HepG2 (cell line): ENCODE data around the gene ZSCAN23. TPM values are rescaled to one million over a fixed set of nuclear protein-coding genes. Genes with fewer than 3 reads are reported as not detected.

Experiments used
- ATAC-seq: fragments of 200-7000 bp; cut with Tn5 transposase; 3 replicates; pipeline ENCODE4 v1.9.1; 2020; ENCODE audit warnings: mild to moderate bottlenecking, moderate library complexity
- BruUV-seq: library from RNA; stranded (reverse); fragments of 400-500 nt; replicated peaks from 2 replicates; lab custom pipeline; 2021; lab: Mats Ljungman, UMichigan
- CTCF ChIA-PET: fragments of 300-600 bp; formaldehyde crosslinking; extraction: SDS; loops from one replicate; lab custom pipeline; 2021; ENCODE audit warnings: low total read pairs, inconsistent platforms, low intra/inter-chr PET ratio; lab: Yijun Ruan, JAX
- POLR2A ChIA-PET: fragments of 350-600 bp; sonication (Branson Sonifier 250); formaldehyde crosslinking; loops from one replicate; lab custom pipeline; 2020; ENCODE audit warnings: antibody characterized with exemption, inconsistent platforms; lab: Yijun Ruan, JAX
- DNase-seq: peaks from one replicate; pipeline ENCODE4 v3.0.0-alpha.2; 2015; ENCODE audit warnings: low spot score
- FAIRE-seq: peaks from 3 replicates; lab custom pipeline; 2011; peaks lifted over from hg19 to GRCh38; lab: Jason Lieb, UNC
- H2AFZ ChIP-seq: one replicate; pipeline ENCODE4 v1.6.1; 2011; ENCODE audit warnings: low read length, inconsistent platforms
- H3K27ac ChIP-seq: fragments of 300-600 bp; 3 replicates; pipeline ENCODE4 v1.8.0; 2011; ENCODE audit warnings: mixed run types, mild to moderate bottlenecking, mixed read lengths, low read length, inconsistent platforms; ENCODE audit not compliant: insufficient read depth; ENCODE audit errors: extremely low read length
- H3K27me3 ChIP-seq, 2 experiments: fragments of 200-600 bp in 1 of 2; 2 replicates in 1 of 2; 3 replicates in 1 of 2; pipeline versions ENCODE4 v1.6.0 to v1.8.0; 2011; ENCODE audit warnings: low read length in 2 of 2, mild to moderate bottlenecking in 2 of 2, moderate library complexity in 2 of 2, inconsistent platforms in 1 of 2; ENCODE audit not compliant: insufficient read depth in 2 of 2, control insufficient read depth in 1 of 2
- H3K36me3 ChIP-seq, 2 experiments: fragments of 200-600 bp in 1 of 2; replicated peaks in 1 of 2; 2 replicates in 1 of 2; 3 replicates in 1 of 2; pipeline versions ENCODE4 v1.5.1 to v1.8.0; 2011; ENCODE audit warnings: low read length in 2 of 2, inconsistent platforms in 1 of 2; ENCODE audit not compliant: insufficient read depth in 2 of 2, control insufficient read depth in 1 of 2
- H3K4me1 ChIP-seq: 2 replicates; pipeline ENCODE4 v1.5.1; 2012; ENCODE audit warnings: low read length, inconsistent platforms; ENCODE audit not compliant: insufficient read depth
- H3K4me2 ChIP-seq: 2 replicates; pipeline ENCODE4 v1.6.0; 2011; ENCODE audit warnings: low read depth, low read length, inconsistent platforms
- H3K4me3 ChIP-seq, 3 experiments: fragments of 200-600 bp in 1 of 3; sonication (generic), shearing (Covaris generic) in 1 of 3; replicated peaks in 1 of 3; 2 replicates each; pipeline ENCODE4 v1.5.1; 2011 to 2016; ENCODE audit warnings: low read length in 3 of 3, inconsistent platforms in 2 of 3, low read depth in 2 of 3, mild to moderate bottlenecking in 2 of 3, control low read depth in 1 of 3, mixed read lengths in 1 of 3; ENCODE audit not compliant: insufficient read depth in 1 of 3
- H3K79me2 ChIP-seq: one replicate; pipeline ENCODE4 v1.6.1; 2011; ENCODE audit warnings: low read length, inconsistent platforms; ENCODE audit not compliant: insufficient read depth
- H3K9ac ChIP-seq: 2 replicates; pipeline ENCODE4 v1.6.0; 2011; ENCODE audit warnings: mild to moderate bottlenecking, low read depth, low read length, inconsistent platforms; ENCODE audit not compliant: insufficient read depth
- H3K9me3 ChIP-seq: 2 replicates; pipeline ENCODE4 v1.5.1; 2012; ENCODE audit warnings: mild to moderate bottlenecking, low read length
- H4K20me1 ChIP-seq: 2 replicates; pipeline ENCODE4 v1.6.0; 2011; ENCODE audit warnings: inconsistent platforms, mild to moderate bottlenecking, low read length, moderate library complexity; ENCODE audit not compliant: insufficient read depth
- ATRX ChIP-seq: sonication (generic); formaldehyde crosslinking; IDR thresholded peaks from 2 replicates; pipeline ENCODE4 v1.4.0; 2020; ENCODE audit warnings: missing genetic modification reagents, borderline replicate concordance
- CEBPB ChIP-seq: IDR thresholded peaks from 2 replicates; pipeline ENCODE4 v1.6.1; 2011; ENCODE audit warnings: low read depth, low read length, improper control_type of control experiment, borderline replicate concordance
- ZBTB40 ChIP-seq, 2 experiments: fragments of 450-650 bp in 1 of 2; sonication (generic) in 1 of 2; formaldehyde crosslinking in 1 of 2; IDR thresholded peaks; 2 replicates each; pipeline versions ENCODE4 v1.6.1 to v1.8.0; 2016 to 2022; ENCODE audit warnings: antibody characterized with exemption in 1 of 2, mild to moderate bottlenecking in 1 of 2, missing genetic modification reagents in 1 of 2
- ZMAT3 ChIP-seq: sonication (generic); formaldehyde crosslinking; conservative IDR thresholded peaks from 2 replicates; pipeline ENCODE4 v1.7.0; 2021; ENCODE audit warnings: missing genetic modification reagents
- ZMYM2 ChIP-seq: sonication (generic); formaldehyde crosslinking; IDR thresholded peaks from 2 replicates; pipeline ENCODE4 v1.8.0; 2022; ENCODE audit warnings: mild to moderate bottlenecking, missing genetic modification reagents
- WGBS: methylation state at CpG from one replicate; pipeline ENCODE4 v1.1.6; 2017; ENCODE audit warnings: low lambda C conversion rate; 5-methylcytosine and 5-hydroxymethylcytosine counted together
- in situ Hi-C: cut with HindIII; loops from 2 replicates; pipeline ENCODE4 v1.10.0; 2017; ENCODE audit warnings: low pct_unique_long_range_greater_than_20kb; ENCODE audit not compliant: extremely low pct_ligation_motif_present
- intact Hi-C: fragments of 100-400 bp; cut with micrococcal nuclease; formaldehyde crosslinking; loops from one replicate; pipeline ENCODE4 v1.10.0; 2022; ENCODE audit not compliant: unreplicated experiment
- polyA plus RNA-seq, 8 experiments: library from polyadenylated mRNA; depleted of rRNA in 3 of 8; stranded (reverse) in 7 of 8; unstranded in 1 of 8; fragments of >200 nt; fragmentation: Illumina TruSeq in 4 of 8; extraction: Trizol in 4 of 8; gene quantifications; 2 replicates each; pipeline versions ENCODE4 v1.2.1 to v1.2.3, GENCODE V29; 2011 to 2016; ENCODE audit warnings: low read depth in 4 of 8, missing spikeins in 1 of 8, mixed read lengths in 1 of 8; ENCODE audit not compliant: insufficient read depth in 1 of 8
- total RNA-seq, 5 experiments: library from RNA; depleted of rRNA; stranded (reverse); fragments of >200 nt; fragmentation: Illumina TruSeq; extraction: Trizol; gene quantifications; 2 replicates each; pipeline ENCODE4 v1.2.3, GENCODE V29; 2016; ENCODE audit warnings: low read depth in 1 of 5

Gene ZSCAN23
- total and polyA plus RNA-seq, 2 of the 13 experiments (the other 11 are each of a cell fraction or from before 2014, with no cell fraction given) = 0.29 to 1.2 TPM

GRCh38 chr6:28486533-28486932, 43.2 kb upstream of the ZSCAN23 start (continued):
- TF ChIP-seq ZBTB40 (IDR thresholded peaks at IDR 0.05) (no peak), ZBTB40 (CRISPR knock-in tag; IDR thresholded peaks at IDR 0.05) (no peak), ZMAT3 (no peak), ATRX (no peak)

GRCh38 chr6:28485482-28485881, 42.2 kb upstream of the ZSCAN23 start:
- in situ Hi-C loops (no loop called here), intact Hi-C loops (no loop called here)
- Histone ChIP-seq H2AFZ (no peak overlapping the region), H3K9me3 (no peaks in the 10 kb centered on the region), H3K36me3 (no peaks in the 10 kb centered on the region), H3K4me3 (no peak overlapping the region), H3K27ac (no peak overlapping the region), H3K4me2 (no peak overlapping the region), H3K4me1 (peaks cover 11% of the 10 kb centered on the region; the same call in 1 of the 2 replicates), H3K27me3 (peaks cover 0 to 13% of the 10 kb centered on the region in 2 experiments; a peak in 4 of 5 replicates), H3K9ac (no peak overlapping the region), H3K79me2 (no peaks in the 10 kb centered on the region), H4K20me1 (no peaks in the 10 kb centered on the region)
- ATAC-seq (no peak), FAIRE-seq (no peak), DNase-seq (no peak)
- WGBS = 76% methylated on average over 3 of the region's 3 CpGs
- CTCF ChIA-PET = no interaction called here
- no TSS peak for BruUV-seq
- peak; percentile 74 for TF ChIP-seq CEBPB
- no peak for TF ChIP-seq ZMYM2 (CRISPR knock-in tag)
- POLR2A ChIA-PET = no interaction called here
